Testis (tissue), 3 donors: ENCODE data around the gene AHCTF1. TPM values are rescaled to one million over a fixed set of nuclear protein-coding genes. Genes with fewer than 3 reads are reported as not detected.

Experiments used
- DNase-seq: peaks from one replicate; pipeline ENCODE4 v3.0.0-alpha.2; 2019
- H3K27ac ChIP-seq, 2 donors: fragments of 200-600 bp; sonication (generic); one replicate each; pipeline ENCODE4 v1.5.1; 2019
- H3K27me3 ChIP-seq: fragments of 200-600 bp; sonication (generic); one replicate; pipeline ENCODE4 v1.5.1; 2019
- H3K36me3 ChIP-seq: fragments of 200-600 bp; sonication (generic); one replicate; pipeline ENCODE4 v1.5.1; 2017; ENCODE audit warnings: low read depth; ENCODE audit errors: missing control alignments
- H3K4me1 ChIP-seq: fragments of 200-600 bp; sonication (generic); one replicate; pipeline ENCODE4 v1.5.1; 2019
- H3K4me3 ChIP-seq, 2 donors: fragments of 200-600 bp; sonication (generic); one replicate each; pipeline ENCODE4 v1.5.1; 2017 to 2019
- H3K9me3 ChIP-seq: fragments of 200-600 bp; sonication (generic); one replicate; pipeline ENCODE4 v1.5.1; 2017
- CTCF ChIP-seq, 3 experiments: fragments of 450-650 bp in 2 of 3; fragments of 200-600 bp in 1 of 3; sonication (generic) in 1 of 3; IDR thresholded peaks; one replicate each; pipeline ENCODE4 v1.5.1; 2016 to 2019; ENCODE audit warnings: antibody characterized with exemption in 3 of 3, mild to moderate bottlenecking in 2 of 3, moderate library complexity in 1 of 3
- POLR2A ChIP-seq: fragments of 450-650 bp; IDR thresholded peaks from one replicate; pipeline ENCODE4 v1.6.1; 2017; ENCODE audit warnings: antibody characterized with exemption, mild to moderate bottlenecking, moderate library complexity
- WGBS, 2 donors: methylation state at CpG; one replicate each; pipeline ENCODE4 v1.1.5; 2018; 5-methylcytosine and 5-hydroxymethylcytosine counted together
- intact Hi-C: fragments of 100-400 bp; cut with DNase I; formaldehyde crosslinking; loops from one replicate; pipeline ENCODE4 v1.15.1; 2023; ENCODE audit warnings: low total_unique reads
- polyA plus RNA-seq: library from polyadenylated mRNA; stranded (reverse); fragments of 350-450 nt; fragmentation: Illumina TruSeq; extraction: RNeasy Lipid Tissue Mini Kit (QIAGEN cat#74804); gene quantifications from one replicate; pipeline ENCODE4 v1.2.3, GENCODE V29; 2014; ENCODE audit warnings: low read depth, low replicate concordance; ENCODE audit not compliant: insufficient read depth
- total RNA-seq, 2 donors: library from RNA; depleted of rRNA; stranded (reverse); fragments of >200 nt; gene quantifications; one replicate each; pipeline ENCODE4 v1.2.3, GENCODE V29; 2016

Gene AHCTF1
- total and polyA plus RNA-seq, 3 donors from 2014 or later: 58.6 to 97.6 (median 66.2) TPM

- Histone ChIP-seq H3K27me3 (no peaks in the 10 kb centered on the region), H3K36me3 (no peaks in the 10 kb centered on the region), H3K4me3 (no peak overlapping the region), H3K27ac (no peak overlapping the region), H3K9me3 (no peaks in the 10 kb centered on the region), H3K4me1 (no peaks in the 10 kb centered on the region)
- TF ChIP-seq POLR2A: no peak
- no peak for TF ChIP-seq CTCF (IDR thresholded peaks at IDR 0.05)
- DNase-seq: no peak
- intact Hi-C loops: no loop called here
- 83 to 89% methylated on average over 9 of the region's 9 CpGs for WGBS, 2 donors
These were observed 94.2 kb downstream of the AHCTF1 start for GRCh38 chr1:246837418-246838117.

GRCh38 chr1:246836209-246836966 lies 95.4 kb downstream of the AHCTF1 start:
- TF ChIP-seq POLR2A (no peak), CTCF (IDR thresholded peaks at IDR 0.05) (no peak)
- Histone ChIP-seq H3K36me3 (no peaks in the 10 kb centered on the region), H3K4me3 (no peak overlapping the region), H3K9me3 (no peaks in the 10 kb centered on the region), H3K27me3 (no peaks in the 10 kb centered on the region), H3K27ac (no peak overlapping the region), H3K4me1 (no peaks in the 10 kb centered on the region)
- WGBS, 2 donors: 39% methylated on average over 6 of the region's 6 CpGs
- no peak for DNase-seq
- intact Hi-C loops: no loop called here

- Histone ChIP-seq H3K4me3 (no peak overlapping the region), H3K4me1 (no peaks in the 10 kb centered on the region), H3K36me3 (no peaks in the 10 kb centered on the region), H3K27ac (no peak overlapping the region), H3K9me3 (no peaks in the 10 kb centered on the region), H3K27me3 (no peaks in the 10 kb centered on the region)
- TF ChIP-seq CTCF (IDR thresholded peaks at IDR 0.05) (no peak), POLR2A (no peak)
- WGBS, 2 donors: 55 to 69% methylated on average over 4 of the region's 4 CpGs
- intact Hi-C loops: no loop called here
- no peak for DNase-seq
These were observed 100.2 kb downstream of the AHCTF1 start for GRCh38 chr1:246831543-246831942.

GRCh38 chr1:246828818-246829217 lies 102.9 kb downstream of the AHCTF1 start:
- H3K27ac ChIP-seq: no peak overlapping the region
- WGBS, 2 donors: 93 to 94% methylated on average over 4 of the region's 4 CpGs
- no peaks in the 10 kb centered on the region for H3K9me3 ChIP-seq
- H3K27me3 ChIP-seq: no peaks in the 10 kb centered on the region
- H3K4me3 ChIP-seq: no peak overlapping the region
- intact Hi-C loops: no loop called here
- H3K36me3 ChIP-seq: no peaks in the 10 kb centered on the region
- DNase-seq: no peak
- TF ChIP-seq POLR2A (no peak), CTCF (IDR thresholded peaks at IDR 0.05) (no peak)
- H3K4me1 ChIP-seq: no peaks in the 10 kb centered on the region
